Chondrocyte (in vitro differentiated cells): ENCODE data around the gene HELZ. TPM values are rescaled to one million over a fixed set of nuclear protein-coding genes. Genes with fewer than 3 reads are reported as not detected.
"Not testable (repeated sequence)": the region's sequence is repeated elsewhere in the genome, so short reads cannot be mapped to it uniquely, and the experiment has no call there.

Experiments used
- DNase-seq: peaks from one replicate; pipeline ENCODE4 v3.0.0; 2021; ENCODE audit warnings: mixed read lengths, low spot score
- H3K27ac Mint-ChIP-seq: one replicate; pipeline ENCODE4 v1.8.0; 2021; ENCODE audit warnings: mild to moderate bottlenecking, moderate library complexity, mixed read lengths; ENCODE audit not compliant: unreplicated experiment
- H3K27me3 Mint-ChIP-seq: 2 replicates; pipeline ENCODE4 v1.8.0; 2021; ENCODE audit warnings: low read depth, mixed read lengths
- H3K36me3 Mint-ChIP-seq: 2 replicates; pipeline ENCODE4 v1.8.0; 2021; ENCODE audit warnings: low read depth, mixed read lengths
- H3K4me1 Mint-ChIP-seq: 2 replicates; pipeline ENCODE4 v1.8.0; 2021; ENCODE audit warnings: low read depth, mild to moderate bottlenecking, mixed read lengths
- H3K4me3 Mint-ChIP-seq: one replicate; pipeline ENCODE4 v1.8.0; 2021; ENCODE audit warnings: mild to moderate bottlenecking, moderate library complexity, mixed read lengths; ENCODE audit not compliant: unreplicated experiment
- H3K9me3 Mint-ChIP-seq: 2 replicates; pipeline ENCODE4 v1.8.0; 2021; ENCODE audit warnings: low read depth, mixed read lengths
- CTCF ChIP-seq: fragments of 200-600 bp; sonication (generic); IDR thresholded peaks from 2 replicates; pipeline ENCODE4 v1.5.0; 2021; ENCODE audit warnings: antibody characterized with exemption, mild to moderate bottlenecking, moderate library complexity
- total RNA-seq: library from RNA; stranded (reverse); gene quantifications from 3 replicates; pipeline ENCODE4 v1.2.1, GENCODE V29; 2021

Gene HELZ
- total RNA-seq, 1 donor from 2014 or later = 55.8 TPM

GRCh38 chr17:67256075-67256732 lies 11.2 kb upstream of the HELZ start:
- Mint-ChIP-seq H3K4me3 (no peak overlapping the region), H3K4me1 (peaks cover 61% of the 10 kb centered on the region), H3K36me3 (no peaks in the 10 kb centered on the region), H3K27ac (no peak overlapping the region), H3K27me3 (no peaks in the 10 kb centered on the region), H3K9me3 (peaks cover 4% of the 10 kb centered on the region)
- TF ChIP-seq CTCF = no peak
- no peak for DNase-seq

GRCh38 chr17:67253384-67253783 lies 8.4 kb upstream of the HELZ start:
- H3K36me3 Mint-ChIP-seq = no peaks in the 10 kb centered on the region
- no peaks in the 10 kb centered on the region for H3K27me3 Mint-ChIP-seq
- no peak overlapping the region for H3K4me3 Mint-ChIP-seq
- no peak for TF ChIP-seq CTCF
- peaks cover 4% of the 10 kb centered on the region for H3K9me3 Mint-ChIP-seq
- peak overlapping the region; percentile 91 for H3K27ac Mint-ChIP-seq
- DNase-seq = no peak
- peaks cover 42% of the 10 kb centered on the region for H3K4me1 Mint-ChIP-seq

GRCh38 chr17:67251586-67251985 lies 6.6 kb upstream of the HELZ start:
- DNase-seq, H3K36me3 Mint-ChIP-seq, H3K4me3 Mint-ChIP-seq, H3K9me3 Mint-ChIP-seq, H3K27me3 Mint-ChIP-seq: not testable (repeated sequence)
- Mint-ChIP-seq H3K27ac (peak overlapping the region; percentile 36), H3K4me1 (peaks cover 35% of the 10 kb centered on the region)

GRCh38 chr17:67248291-67248690 lies 3.3 kb upstream of the HELZ start:
- H3K4me3 Mint-ChIP-seq = no peak overlapping the region

GRCh38 chr17:67247416-67247900 lies 2.5 kb upstream of the HELZ start:
- TF ChIP-seq CTCF = no peak
- H3K36me3 Mint-ChIP-seq = no peaks in the 10 kb centered on the region
- peaks cover 33% of the 10 kb centered on the region for H3K4me1 Mint-ChIP-seq
- H3K27ac Mint-ChIP-seq = no peak overlapping the region
- H3K9me3 Mint-ChIP-seq = no peaks in the 10 kb centered on the region
- DNase-seq = no peak
- no peak overlapping the region for H3K4me3 Mint-ChIP-seq
- H3K27me3 Mint-ChIP-seq = no peaks in the 10 kb centered on the region

More at GRCh38 chr17:67248291-67248690, 3.3 kb upstream of the HELZ start:
- Mint-ChIP-seq H3K4me1 (peaks cover 34% of the 10 kb centered on the region), H3K27me3 (no peaks in the 10 kb centered on the region), H3K36me3 (no peaks in the 10 kb centered on the region), H3K9me3 (no peaks in the 10 kb centered on the region), H3K27ac (no peak overlapping the region)
- TF ChIP-seq CTCF = no peak
- no peak for DNase-seq
